Neural progenitor cell (in vitro differentiated cells): ENCODE data around the gene COP1. TPM values are rescaled to one million over a fixed set of nuclear protein-coding genes. Genes with fewer than 3 reads are reported as not detected.

Experiments
- DNase-seq: peaks from one replicate; pipeline ENCODE4 v3.0.0-alpha.2; 2016; ENCODE audit warnings: low spot score
- H2AFZ ChIP-seq: fragments of 200-600 bp; sonication (generic); replicated peaks from 2 replicates; pipeline ENCODE4 v1.6.1; 2016; ENCODE audit warnings: antibody characterized with exemption
- H3F3A ChIP-seq: fragments of 200-600 bp; sonication (generic); 2 replicates; pipeline ENCODE4 v1.6.1; 2016; ENCODE audit warnings: antibody characterized with exemption, low read depth
- H3K27ac ChIP-seq: fragments of 200-600 bp; sonication (generic); 2 replicates; pipeline ENCODE4 v1.5.1; 2016; ENCODE audit warnings: mild to moderate bottlenecking
- H3K27me3 ChIP-seq: fragments of 200-600 bp; sonication (generic); 2 replicates; pipeline ENCODE4 v1.6.1; 2016; ENCODE audit warnings: mild to moderate bottlenecking, moderate library complexity
- H3K36me3 ChIP-seq: fragments of 200-600 bp; sonication (generic); 2 replicates; pipeline ENCODE4 v1.5.1; 2016
- H3K4me1 ChIP-seq: fragments of 200-600 bp; sonication (generic); 2 replicates; pipeline ENCODE4 v1.6.1; 2016; ENCODE audit warnings: mixed run types
- H3K4me2 ChIP-seq: fragments of 200-600 bp; sonication (generic); 2 replicates; pipeline ENCODE4 v1.6.1; 2016
- H3K4me3 ChIP-seq: fragments of 200-600 bp; sonication (generic); 2 replicates; pipeline ENCODE4 v1.5.1; 2016
- H3K79me2 ChIP-seq: fragments of 200-600 bp; sonication (generic); 2 replicates; pipeline ENCODE4 v1.6.1; 2016; ENCODE audit warnings: low read depth
- H3K9ac ChIP-seq: fragments of 200-600 bp; sonication (generic); 2 replicates; pipeline ENCODE4 v1.6.1; 2016
- H3K9me3 ChIP-seq: fragments of 200-600 bp; sonication (generic); 2 replicates; pipeline ENCODE4 v1.5.1; 2016; ENCODE audit warnings: low read depth
- H4K20me1 ChIP-seq: fragments of 200-600 bp; sonication (generic); 2 replicates; pipeline ENCODE4 v1.6.1; 2016; ENCODE audit warnings: low read depth
- H3K27ac Mint-ChIP-seq: 3 replicates; pipeline ENCODE4 v1.8.0; 2021; ENCODE audit warnings: mixed read lengths
- H3K27me3 Mint-ChIP-seq: 2 replicates; pipeline ENCODE4 v1.8.0; 2022; ENCODE audit warnings: low read depth, mild to moderate bottlenecking, inconsistent platforms, moderate library complexity, mixed read lengths; ENCODE audit not compliant: insufficient read depth
- H3K36me3 Mint-ChIP-seq: 3 replicates; pipeline ENCODE4 v1.8.0; 2021; ENCODE audit warnings: mixed read lengths
- H3K4me1 Mint-ChIP-seq: 3 replicates; pipeline ENCODE4 v1.8.0; 2021; ENCODE audit warnings: mixed read lengths
- H3K4me3 Mint-ChIP-seq: 3 replicates; pipeline ENCODE4 v1.8.0; 2021; ENCODE audit warnings: mild to moderate bottlenecking, moderate library complexity, mixed read lengths
- H3K9me3 Mint-ChIP-seq: 3 replicates; pipeline ENCODE4 v1.8.0; 2020; ENCODE audit warnings: mixed read lengths
- CTCF ChIP-seq: fragments of 200-600 bp; sonication (generic); IDR thresholded peaks from 2 replicates; pipeline ENCODE4 v1.5.1; 2017; ENCODE audit warnings: antibody characterized with exemption, mild to moderate bottlenecking
- EZH2 ChIP-seq: fragments of 200-600 bp; sonication (generic); IDR thresholded peaks from 2 replicates; pipeline ENCODE4 v1.6.1; 2017; ENCODE audit warnings: antibody characterized with exemption, mild to moderate bottlenecking, moderate library complexity
- EZH2phosphoT487 ChIP-seq: fragments of 200-600 bp; sonication (generic); IDR thresholded peaks from 2 replicates; pipeline ENCODE4 v1.6.1; 2017; ENCODE audit warnings: antibody characterized with exemption
- total RNA-seq: library from RNA; depleted of rRNA; stranded (reverse); fragments of >200 nt; gene quantifications from 2 replicates; pipeline ENCODE4 v1.2.3, GENCODE V29; 2015; ENCODE audit warnings: low replicate concordance

COP1 gene
- total RNA-seq, 1 donor from 2014 or later: 98.5 TPM

GRCh38 chr1:176164014-176164678, 42.9 kb downstream of the COP1 start:
- no peak overlapping the region for H3K27ac Mint-ChIP-seq
- DNase-seq: no peak
- H3K9ac ChIP-seq: no peak overlapping the region
- H3K4me3 ChIP-seq: no peak overlapping the region
- peaks cover 50% of the 10 kb centered on the region for H3K79me2 ChIP-seq
- TF ChIP-seq EZH2 (no peak), CTCF (no peak), EZH2phosphoT487 (no peak)
- H3K9me3 ChIP-seq: no peaks in the 10 kb centered on the region
- H3K4me3 Mint-ChIP-seq: no peak overlapping the region
- H3K36me3 ChIP-seq: peaks cover 9% of the 10 kb centered on the region
- H3K4me1 ChIP-seq: no peaks in the 10 kb centered on the region
- H3K4me2 ChIP-seq: no peak overlapping the region
- H3K27me3 Mint-ChIP-seq: no peaks in the 10 kb centered on the region
- peaks cover 6% of the 10 kb centered on the region for H3K9me3 Mint-ChIP-seq
- no peaks in the 10 kb centered on the region for H3K27me3 ChIP-seq
- peaks cover 4% of the 10 kb centered on the region for H3K4me1 Mint-ChIP-seq
- no peaks in the 10 kb centered on the region for H4K20me1 ChIP-seq
- H3K27ac ChIP-seq: no peak overlapping the region
- H2AFZ ChIP-seq: no peak overlapping the region
- peaks cover 49% of the 10 kb centered on the region for H3K36me3 Mint-ChIP-seq
- H3F3A ChIP-seq: no peaks in the 10 kb centered on the region

GRCh38 chr1:176159993-176160392, 47.1 kb downstream of the COP1 start:
- Histone ChIP-seq H3F3A (no peaks in the 10 kb centered on the region), H4K20me1 (no peaks in the 10 kb centered on the region), H3K4me3 (no peak overlapping the region), H3K9ac (no peak overlapping the region), H3K4me1 (no peaks in the 10 kb centered on the region), H3K36me3 (peaks cover 24% of the 10 kb centered on the region), H3K27ac (no peak overlapping the region), H3K79me2 (peaks cover 66% of the 10 kb centered on the region), H3K4me2 (no peak overlapping the region), H2AFZ (no peak overlapping the region), H3K9me3 (peaks cover 8% of the 10 kb centered on the region), H3K27me3 (no peaks in the 10 kb centered on the region)
- Mint-ChIP-seq H3K27ac (no peak overlapping the region), H3K9me3 (peaks cover 24% of the 10 kb centered on the region), H3K27me3 (no peaks in the 10 kb centered on the region), H3K4me1 (peaks cover 4% of the 10 kb centered on the region), H3K4me3 (no peak overlapping the region), H3K36me3 (peaks cover 63% of the 10 kb centered on the region)
- no peak for DNase-seq
- TF ChIP-seq CTCF (no peak), EZH2phosphoT487 (no peak), EZH2 (no peak)

- Mint-ChIP-seq H3K9me3 (peaks cover 22% of the 10 kb centered on the region), H3K36me3 (peaks cover 66% of the 10 kb centered on the region), H3K27me3 (no peaks in the 10 kb centered on the region), H3K4me1 (peaks cover 4% of the 10 kb centered on the region), H3K27ac (no peak overlapping the region), H3K4me3 (no peak overlapping the region)
- no peaks in the 10 kb centered on the region for H3K27me3 ChIP-seq
- H3F3A ChIP-seq: no peaks in the 10 kb centered on the region
- no peaks in the 10 kb centered on the region for H3K4me1 ChIP-seq
- no peak for DNase-seq
- peaks cover 59% of the 10 kb centered on the region for H3K79me2 ChIP-seq
- peaks cover 24% of the 10 kb centered on the region for H3K36me3 ChIP-seq
- no peak overlapping the region for H3K27ac ChIP-seq
- peaks cover 8% of the 10 kb centered on the region for H3K9me3 ChIP-seq
- H3K4me2 ChIP-seq: no peak overlapping the region
- no peak overlapping the region for H3K4me3 ChIP-seq
- no peaks in the 10 kb centered on the region for H4K20me1 ChIP-seq
- TF ChIP-seq EZH2phosphoT487 (no peak), EZH2 (no peak), CTCF (no peak)
- no peak overlapping the region for H3K9ac ChIP-seq
- no peak overlapping the region for H2AFZ ChIP-seq
Measured at GRCh38 chr1:176157995-176158394, 49.1 kb downstream of the COP1 start.
